NCI-H748 (cell line): ENCODE data around the gene LUZP1.

Experiments used
- DNase-seq: peaks from one replicate; lab custom pipeline; 2025; ENCODE audit not compliant: unreplicated experiment; lab: John Stamatoyannopoulos, UW

The LUZP1 gene

GRCh38 chr1:23118407-23118806 lies 50.2 kb downstream of the LUZP1 start:
- no peak for DNase-seq

- DNase-seq = no peak
These were observed 51.5 kb downstream of the LUZP1 start for GRCh38 chr1:23116921-23117699.

DNA sequence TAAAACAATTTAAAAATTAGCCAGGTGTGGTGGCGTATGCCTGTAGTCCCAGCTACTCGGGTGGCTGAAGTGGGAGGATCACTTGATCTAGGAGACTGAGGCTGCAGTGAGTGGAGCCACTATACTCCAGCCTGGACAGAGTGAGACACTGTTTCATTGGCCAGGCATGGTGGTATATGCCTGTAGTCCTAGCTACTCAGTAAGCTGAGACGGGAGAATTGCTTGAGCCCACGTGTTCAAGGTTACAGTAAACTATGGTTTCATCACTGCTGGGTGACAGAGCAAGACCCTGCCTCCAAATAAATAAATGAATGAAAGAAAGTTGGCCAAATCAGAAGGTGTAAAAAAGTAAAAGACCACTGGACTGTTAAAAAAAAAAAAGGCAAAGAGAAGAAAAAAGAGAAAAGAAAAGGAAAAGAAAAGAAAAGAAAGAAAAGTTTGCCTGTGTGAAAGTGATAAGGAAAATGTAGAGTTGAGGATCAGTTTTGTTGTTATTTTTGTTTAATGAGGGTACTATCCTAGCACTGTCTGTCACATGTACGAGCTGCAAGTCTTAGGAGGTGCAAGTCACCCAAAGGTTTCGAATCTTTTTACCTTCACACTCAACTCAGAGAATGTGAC lies 52.3 kb downstream of the LUZP1 start:
- no peak for DNase-seq

GRCh38 chr1:23114424-23115079 lies 54.1 kb downstream of the LUZP1 start:
- no peak for DNase-seq

- no peak for DNase-seq
These were observed 56.8 kb downstream of the LUZP1 start for GRCh38 chr1:23111600-23112535.

- DNase-seq = no peak
These were observed 58.3 kb downstream of the LUZP1 start for GRCh38 chr1:23110391-23110790.

DNA sequence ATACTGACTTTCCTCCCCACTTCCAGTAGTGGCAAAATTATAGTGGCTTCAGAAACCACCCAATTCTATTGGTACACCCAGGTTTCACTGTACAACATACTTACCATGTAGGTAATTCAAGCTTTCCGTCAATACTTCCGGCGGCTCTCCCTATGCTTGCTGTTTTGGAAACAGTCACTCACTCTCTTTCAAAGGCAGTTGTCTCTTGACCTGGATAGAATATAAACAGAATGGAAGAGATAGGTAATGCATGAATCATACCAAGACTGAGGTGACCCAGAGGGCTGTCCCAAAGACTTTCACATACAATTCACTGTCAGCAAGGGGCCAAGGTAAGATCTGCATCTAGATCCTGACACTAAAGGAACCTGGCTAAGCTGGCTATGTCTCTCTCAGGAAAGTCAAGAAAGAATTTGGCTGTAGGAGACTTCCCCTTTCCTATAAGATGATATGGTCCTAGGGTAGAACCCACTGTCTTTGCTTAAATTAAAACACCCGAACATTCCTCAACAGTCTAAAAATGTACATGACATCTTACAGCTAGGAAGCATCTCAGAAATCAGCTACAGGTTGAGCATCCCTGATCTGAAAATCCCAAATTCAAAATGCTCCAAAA lies 59.6 kb downstream of the LUZP1 start:
- no peak for DNase-seq

GRCh38 chr1:23103001-23103889 lies 65.4 kb downstream of the LUZP1 start:
- no peak for DNase-seq

- no peak for DNase-seq
These were observed 66.4 kb downstream of the LUZP1 start for GRCh38 chr1:23102289-23102688.

DNA sequence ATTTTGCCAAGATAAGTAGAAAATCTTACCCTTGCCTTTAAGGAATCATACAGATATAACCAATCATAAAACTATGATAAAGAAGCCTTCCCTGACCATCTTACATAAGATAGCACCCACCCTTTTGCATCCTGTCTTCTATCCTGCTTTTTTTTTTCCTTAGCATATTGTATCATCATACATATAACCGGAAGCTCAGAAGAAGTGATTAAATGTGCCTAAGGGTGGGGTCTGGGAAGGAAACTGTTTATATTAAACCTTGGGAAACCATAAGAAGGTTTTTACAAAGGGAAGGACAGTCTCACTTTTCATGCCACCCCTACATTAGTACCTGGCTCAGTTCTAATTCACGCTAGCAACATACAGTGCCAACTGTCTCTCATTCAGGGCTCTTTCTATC lies 66.8 kb downstream of the LUZP1 start:
- no peak for DNase-seq

- no peak for DNase-seq
These were observed 67.4 kb downstream of the LUZP1 start for GRCh38 chr1:23101101-23101827.

DNA sequence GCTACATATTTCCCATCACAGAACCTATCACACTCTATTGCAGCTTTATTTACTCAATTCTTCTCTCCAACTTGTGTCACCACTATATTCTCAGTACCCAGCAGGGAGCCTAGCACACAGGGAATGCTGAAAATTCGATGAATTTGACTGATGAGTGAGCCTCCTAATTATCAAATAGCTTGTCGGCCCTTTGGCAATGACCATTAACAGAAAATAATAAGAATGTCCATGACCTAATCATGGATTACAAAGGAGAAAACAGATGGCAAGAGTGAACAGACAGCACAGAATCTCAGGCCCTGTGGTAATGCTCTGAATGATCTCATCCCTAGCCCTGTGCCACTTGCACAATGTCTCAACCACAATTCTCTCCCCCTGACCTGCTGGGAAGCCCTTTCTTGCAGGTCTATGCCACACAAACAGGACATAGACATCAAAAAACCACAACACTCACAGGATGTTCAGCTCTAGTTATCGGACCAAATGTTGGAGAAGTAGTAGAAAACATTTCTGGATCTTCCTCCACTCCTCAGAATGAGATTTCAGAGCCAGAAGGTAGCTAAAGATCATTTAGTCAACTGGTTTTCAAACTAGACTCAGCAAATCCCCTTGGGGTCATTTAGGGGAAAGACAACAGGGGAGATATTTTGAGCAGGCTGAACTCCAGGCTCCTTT lies 68.4 kb downstream of the LUZP1 start:
- DNase-seq = no peak

DNA sequence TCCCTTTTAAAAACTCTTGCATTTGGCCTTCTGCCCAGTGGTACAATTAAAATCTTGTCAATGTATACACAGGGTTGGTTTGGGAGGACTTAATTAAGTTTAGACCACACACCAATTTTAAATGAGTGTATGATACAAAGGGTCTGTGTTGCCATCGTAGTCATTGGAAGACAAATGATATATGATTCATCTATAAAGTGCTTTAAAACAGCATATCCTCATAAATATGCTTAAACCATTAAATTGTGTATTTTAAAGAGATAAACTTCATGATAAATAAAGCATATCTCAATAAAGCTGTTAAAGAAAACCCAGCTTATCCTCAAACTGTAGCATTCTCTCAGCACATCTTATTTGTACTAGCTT lies 69.5 kb downstream of the LUZP1 start:
- DNase-seq = peak; percentile 60

GRCh38 chr1:23098463-23099170 lies 70.0 kb downstream of the LUZP1 start:
- peak; percentile 68 for DNase-seq

- no peak for DNase-seq
These were observed 71.3 kb downstream of the LUZP1 start for GRCh38 chr1:23097316-23097715.

- no peak for DNase-seq
These were observed 76.2 kb downstream of the LUZP1 start for GRCh38 chr1:23092447-23092846.

DNA sequence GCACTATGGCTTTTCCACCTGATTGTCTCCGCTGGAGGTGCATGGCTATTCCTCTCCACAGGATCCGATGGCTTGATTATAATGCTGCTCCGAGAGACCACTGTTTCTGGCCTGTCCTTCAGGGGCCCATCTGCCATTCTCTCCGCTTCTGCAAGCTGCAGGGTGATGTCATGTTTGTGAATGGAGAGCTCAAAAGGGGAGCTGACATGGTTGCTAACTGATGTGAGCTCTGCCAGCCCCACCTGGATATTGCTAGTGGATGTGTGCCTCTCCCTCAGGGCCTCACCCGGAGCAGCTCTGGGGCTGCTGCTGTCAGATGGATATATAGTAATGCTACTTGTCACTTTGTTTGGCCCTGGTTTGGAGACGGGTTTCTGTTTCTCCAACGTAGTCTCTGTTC lies 77.1 kb downstream of the LUZP1 start:
- no peak for DNase-seq

- DNase-seq = no peak
These were observed 78.6 kb downstream of the LUZP1 start for GRCh38 chr1:23090056-23090455.
